DOHH2 (cell line): Measurements from ENCODE around the gene PDE4D.

Source experiments
- H3F3A ChIP-seq: fragments of 200-600 bp; sonication (generic), shearing (Covaris generic); 2 replicates; pipeline ENCODE4 v1.6.0; 2016; ENCODE audit warnings: antibody characterized with exemption, mild to moderate bottlenecking; ENCODE audit not compliant: control insufficient read depth, insufficient read depth
- H3K27ac ChIP-seq: fragments of 200-600 bp; sonication (generic); 2 replicates; pipeline ENCODE4 v1.5.1; 2014; ENCODE audit warnings: low read depth, mild to moderate bottlenecking, low read length, moderate library complexity
- H3K27me3 ChIP-seq: fragments of 200-600 bp; sonication (generic); 2 replicates; pipeline ENCODE4 v1.6.1; 2014; ENCODE audit warnings: mild to moderate bottlenecking, low read length, mixed read lengths; ENCODE audit not compliant: control insufficient read depth
- H3K36me3 ChIP-seq: fragments of 200-600 bp; sonication (generic); 2 replicates; pipeline ENCODE4 v1.6.1; 2014; ENCODE audit warnings: mild to moderate bottlenecking, low read length, moderate library complexity, mixed read lengths; ENCODE audit not compliant: control insufficient read depth
- H3K4me1 ChIP-seq: fragments of 200-600 bp; sonication (generic); 2 replicates; pipeline ENCODE4 v1.6.1; 2014; ENCODE audit warnings: mild to moderate bottlenecking, low read length, mixed read lengths; ENCODE audit not compliant: control insufficient read depth
- H3K4me2 ChIP-seq: fragments of 200-600 bp; sonication (generic); 2 replicates; pipeline ENCODE4 v1.6.0; 2014; ENCODE audit warnings: mild to moderate bottlenecking, low read length, moderate library complexity
- H3K4me3 ChIP-seq: fragments of 200-600 bp; sonication (generic); 2 replicates; pipeline ENCODE4 v1.5.1; 2014; ENCODE audit warnings: mild to moderate bottlenecking, low read length, mixed read lengths
- H3K79me2 ChIP-seq: fragments of 200-600 bp; sonication (generic); 2 replicates; pipeline ENCODE4 v1.6.1; 2014; ENCODE audit warnings: mild to moderate bottlenecking, low read length, mixed read lengths; ENCODE audit not compliant: control insufficient read depth
- H3K9me2 ChIP-seq: fragments of 200-600 bp; sonication (generic); replicated peaks from 2 replicates; pipeline ENCODE4 v1.6.1; 2014; ENCODE audit warnings: mild to moderate bottlenecking, low read length, mixed read lengths; ENCODE audit not compliant: control insufficient read depth
- H3K9me3 ChIP-seq: fragments of 200-600 bp; sonication (generic); 2 replicates; pipeline ENCODE4 v1.6.1; 2014; ENCODE audit warnings: antibody characterized with exemption, low read length, mixed read lengths; ENCODE audit not compliant: control insufficient read depth, insufficient read depth
- H4K20me1 ChIP-seq: fragments of 200-600 bp; sonication (generic); 2 replicates; pipeline ENCODE4 v1.6.0; 2014; ENCODE audit warnings: low read depth, mild to moderate bottlenecking, antibody characterized with exemption, low read length, moderate library complexity; ENCODE audit not compliant: control insufficient read depth, insufficient read depth
- EZH2phosphoT487 ChIP-seq: fragments of 200-600 bp; sonication (generic); IDR thresholded peaks from 2 replicates; pipeline ENCODE4 v1.6.1; 2017; ENCODE audit warnings: borderline replicate concordance, mild to moderate bottlenecking, antibody characterized with exemption, low read length, moderate library complexity, mixed read lengths
- TF ChIP-seq, protein P1 (sequence below): fragments of 200-600 bp; sonication (generic); IDR thresholded peaks from one replicate; pipeline ENCODE4 v1.5.1; 2014; ENCODE audit warnings: antibody characterized with exemption, mild to moderate bottlenecking, low read depth, low read length; ENCODE audit not compliant: poor library complexity, severe bottlenecking

Gene PDE4D

DNA sequence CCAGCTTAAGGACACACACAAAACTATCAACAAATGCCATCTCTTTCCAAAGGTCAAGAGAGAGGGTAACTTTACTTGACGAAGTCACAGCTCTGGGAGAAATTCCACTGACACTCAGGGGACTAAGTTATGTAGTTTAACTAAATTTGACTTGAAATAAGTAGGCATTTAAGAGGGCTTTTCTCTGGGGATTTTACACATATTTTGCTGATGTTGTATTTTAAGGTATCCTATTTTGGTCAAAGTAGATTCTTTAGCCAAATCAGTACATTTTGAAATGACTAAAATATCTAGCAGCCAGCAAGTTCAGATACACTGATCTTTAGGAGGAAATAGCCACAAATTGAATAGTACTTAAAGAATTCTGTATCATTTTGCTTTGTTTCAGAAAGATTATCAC, 652.0 kb downstream of the PDE4D start:
- H3K4me2 ChIP-seq = no peak overlapping the region

DNA sequence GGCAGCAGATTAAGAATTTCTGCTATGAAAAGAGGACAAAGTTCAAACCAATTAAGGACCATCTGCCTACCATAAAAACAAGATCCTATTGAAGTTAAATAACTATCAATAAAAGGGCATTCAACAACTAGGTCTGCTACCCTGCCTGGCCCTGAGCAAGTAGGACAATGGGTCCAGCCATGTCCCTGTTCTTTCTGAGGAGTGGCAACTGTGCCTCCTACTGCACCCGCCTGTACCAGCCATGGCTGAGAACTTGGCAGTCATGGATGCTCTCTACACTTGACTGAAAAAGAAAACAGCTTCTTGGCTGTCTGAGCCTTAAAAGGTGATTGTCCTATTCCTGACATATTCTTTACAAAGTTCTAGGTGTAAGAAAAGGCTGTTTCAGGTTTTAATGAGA, 652.4 kb downstream of the PDE4D start:
- Histone ChIP-seq H3K4me2 (no peak overlapping the region), H3K27ac (no peak overlapping the region), H3K9me2 (no peaks in the 10 kb centered on the region), H3K9me3 (no peaks in the 10 kb centered on the region), H3F3A (no peaks in the 10 kb centered on the region), H3K27me3 (peaks cover 33% of the 10 kb centered on the region), H3K4me1 (no peaks in the 10 kb centered on the region), H4K20me1 (no peaks in the 10 kb centered on the region), H3K4me3 (no peak overlapping the region), H3K79me2 (no peaks in the 10 kb centered on the region), H3K36me3 (no peaks in the 10 kb centered on the region)
- no peak for TF ChIP-seq EZH2phosphoT487
- TF ChIP-seq, protein P1, sequence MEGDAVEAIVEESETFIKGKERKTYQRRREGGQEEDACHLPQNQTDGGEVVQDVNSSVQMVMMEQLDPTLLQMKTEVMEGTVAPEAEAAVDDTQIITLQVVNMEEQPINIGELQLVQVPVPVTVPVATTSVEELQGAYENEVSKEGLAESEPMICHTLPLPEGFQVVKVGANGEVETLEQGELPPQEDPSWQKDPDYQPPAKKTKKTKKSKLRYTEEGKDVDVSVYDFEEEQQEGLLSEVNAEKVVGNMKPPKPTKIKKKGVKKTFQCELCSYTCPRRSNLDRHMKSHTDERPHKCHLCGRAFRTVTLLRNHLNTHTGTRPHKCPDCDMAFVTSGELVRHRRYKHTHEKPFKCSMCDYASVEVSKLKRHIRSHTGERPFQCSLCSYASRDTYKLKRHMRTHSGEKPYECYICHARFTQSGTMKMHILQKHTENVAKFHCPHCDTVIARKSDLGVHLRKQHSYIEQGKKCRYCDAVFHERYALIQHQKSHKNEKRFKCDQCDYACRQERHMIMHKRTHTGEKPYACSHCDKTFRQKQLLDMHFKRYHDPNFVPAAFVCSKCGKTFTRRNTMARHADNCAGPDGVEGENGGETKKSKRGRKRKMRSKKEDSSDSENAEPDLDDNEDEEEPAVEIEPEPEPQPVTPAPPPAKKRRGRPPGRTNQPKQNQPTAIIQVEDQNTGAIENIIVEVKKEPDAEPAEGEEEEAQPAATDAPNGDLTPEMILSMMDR = no peak

More for the DNA sequence above, 652.0 kb downstream of the PDE4D start:
- TF ChIP-seq EZH2phosphoT487 = no peak
- Histone ChIP-seq H4K20me1 (no peaks in the 10 kb centered on the region), H3K79me2 (no peaks in the 10 kb centered on the region), H3K9me3 (no peaks in the 10 kb centered on the region), H3K27ac (no peak overlapping the region), H3K36me3 (no peaks in the 10 kb centered on the region), H3K4me3 (no peak overlapping the region), H3K27me3 (peaks cover 33% of the 10 kb centered on the region), H3K9me2 (no peaks in the 10 kb centered on the region), H3F3A (no peaks in the 10 kb centered on the region), H3K4me1 (no peaks in the 10 kb centered on the region)

DNA sequence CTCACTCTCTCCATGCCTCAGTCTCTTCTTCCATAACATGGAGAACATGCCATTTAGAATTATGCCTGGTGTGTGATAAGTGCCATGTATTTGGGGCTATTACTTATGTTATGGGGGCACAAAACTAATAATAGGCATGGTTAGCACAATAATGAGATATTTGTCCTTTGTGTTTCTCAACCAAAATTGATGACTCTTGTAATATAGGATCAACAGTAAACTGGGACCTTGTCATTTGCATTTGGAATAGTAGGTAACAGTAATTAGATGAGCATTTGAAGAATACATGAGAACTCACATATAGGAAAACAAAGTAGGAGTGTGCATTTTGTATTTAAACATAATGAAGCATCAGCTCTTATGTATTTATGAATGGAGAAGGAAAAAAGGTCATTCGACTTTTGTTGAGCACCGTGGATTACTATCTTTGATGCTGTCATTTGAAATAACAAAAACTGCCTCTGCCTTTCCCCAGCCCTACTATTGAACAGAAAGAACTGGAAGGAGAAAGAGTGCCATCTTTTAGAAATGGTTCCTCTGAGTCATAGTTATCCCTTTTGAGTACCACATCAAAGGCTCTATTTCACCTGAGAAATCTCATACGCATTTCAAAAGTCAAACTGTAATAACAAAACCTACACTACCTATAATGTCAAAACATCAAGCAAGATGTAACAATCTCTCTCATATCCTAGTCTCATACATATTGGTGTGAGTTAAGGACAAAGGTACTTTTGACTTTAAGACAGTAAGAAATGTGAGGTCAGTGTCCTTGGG, 655.2 kb downstream of the PDE4D start:
- no peak for TF ChIP-seq EZH2phosphoT487
- Histone ChIP-seq H3K9me3 (no peaks in the 10 kb centered on the region), H4K20me1 (no peaks in the 10 kb centered on the region), H3K36me3 (no peaks in the 10 kb centered on the region), H3K79me2 (no peaks in the 10 kb centered on the region), H3K27ac (no peak overlapping the region), H3K4me1 (no peaks in the 10 kb centered on the region), H3K4me2 (no peak overlapping the region), H3F3A (no peaks in the 10 kb centered on the region), H3K4me3 (no peak overlapping the region), H3K9me2 (no peaks in the 10 kb centered on the region), H3K27me3 (peaks cover 33% of the 10 kb centered on the region)

DNA sequence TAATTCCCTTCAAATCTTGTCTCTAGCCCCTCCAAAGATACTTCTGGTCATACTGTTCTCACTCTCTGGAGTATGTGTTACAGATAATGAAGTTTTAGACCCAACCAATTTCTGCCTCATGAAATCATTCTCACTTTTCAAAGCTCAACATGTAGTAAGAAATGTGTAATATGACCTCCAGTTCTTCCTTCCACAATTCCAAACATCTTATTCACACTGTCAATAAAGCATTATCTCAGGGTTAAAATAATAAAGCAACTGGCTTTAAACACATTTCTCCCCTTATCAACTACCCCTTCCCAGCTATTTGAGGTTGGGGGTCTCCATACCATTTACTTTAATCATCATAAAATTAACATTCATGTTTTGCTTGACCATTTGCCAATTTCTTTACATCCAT, 656.5 kb downstream of the PDE4D start:
- Histone ChIP-seq H4K20me1 (no peaks in the 10 kb centered on the region), H3K36me3 (no peaks in the 10 kb centered on the region), H3K9me2 (no peaks in the 10 kb centered on the region), H3K4me3 (no peak overlapping the region), H3K4me2 (no peak overlapping the region), H3F3A (no peaks in the 10 kb centered on the region), H3K27ac (no peak overlapping the region), H3K27me3 (peaks cover 33% of the 10 kb centered on the region), H3K4me1 (no peaks in the 10 kb centered on the region), H3K79me2 (no peaks in the 10 kb centered on the region), H3K9me3 (no peaks in the 10 kb centered on the region)
- TF ChIP-seq, protein P1 = no peak
- TF ChIP-seq EZH2phosphoT487 = no peak
